Body of pancreas (tissue), 4 donors: ENCODE results near the gene SUPT4H1.

Source experiments
- POLR2A ChIP-seq, 3 donors: fragments of 450-650 bp; IDR thresholded peaks; one replicate each; pipeline ENCODE4 v1.6.1; 2016; ENCODE audit warnings: antibody characterized with exemption in 3 of 3, mild to moderate bottlenecking in 2 of 3
- TF ChIP-seq, protein P1 (sequence below), 7 experiments: fragments of 450-650 bp in 4 of 7; fragments of 200-600 bp in 3 of 7; sonication (generic) in 3 of 7; IDR thresholded peaks; one replicate each; pipeline ENCODE4 v1.5.1; 2016 to 2019; ENCODE audit warnings: antibody characterized with exemption in 7 of 7

DNA sequence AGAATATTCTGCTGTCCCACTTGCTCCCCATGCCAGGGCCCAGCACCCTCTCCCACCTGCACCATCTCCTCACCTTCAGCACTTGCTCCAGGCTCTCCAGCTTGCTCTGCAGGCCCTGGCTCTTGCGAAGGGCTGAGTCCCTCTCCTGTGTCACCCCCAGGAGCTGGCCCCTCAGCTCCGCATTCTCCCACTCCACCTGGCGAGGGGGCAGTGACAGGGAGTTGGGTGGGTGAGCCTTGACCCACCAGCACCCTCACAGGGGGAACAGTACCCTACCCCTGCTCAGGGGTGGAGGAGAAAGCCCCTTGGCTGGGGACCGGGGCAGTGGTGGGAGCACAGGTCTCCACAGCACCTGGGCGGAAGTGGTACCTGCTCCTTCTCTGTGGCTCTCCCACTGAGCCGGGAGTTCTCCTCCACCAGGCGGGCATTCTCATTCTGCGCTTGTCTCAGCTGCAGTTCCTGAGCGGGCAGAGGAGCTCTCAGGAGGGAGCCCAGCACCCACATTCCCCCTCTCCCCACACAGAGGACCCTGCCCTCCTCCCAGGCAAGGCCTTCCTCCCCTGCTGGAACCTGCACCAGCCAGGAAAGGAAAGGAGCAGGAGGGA is 29.3 kb downstream of the SUPT4H1 start:
- TF ChIP-seq, protein P1, sequence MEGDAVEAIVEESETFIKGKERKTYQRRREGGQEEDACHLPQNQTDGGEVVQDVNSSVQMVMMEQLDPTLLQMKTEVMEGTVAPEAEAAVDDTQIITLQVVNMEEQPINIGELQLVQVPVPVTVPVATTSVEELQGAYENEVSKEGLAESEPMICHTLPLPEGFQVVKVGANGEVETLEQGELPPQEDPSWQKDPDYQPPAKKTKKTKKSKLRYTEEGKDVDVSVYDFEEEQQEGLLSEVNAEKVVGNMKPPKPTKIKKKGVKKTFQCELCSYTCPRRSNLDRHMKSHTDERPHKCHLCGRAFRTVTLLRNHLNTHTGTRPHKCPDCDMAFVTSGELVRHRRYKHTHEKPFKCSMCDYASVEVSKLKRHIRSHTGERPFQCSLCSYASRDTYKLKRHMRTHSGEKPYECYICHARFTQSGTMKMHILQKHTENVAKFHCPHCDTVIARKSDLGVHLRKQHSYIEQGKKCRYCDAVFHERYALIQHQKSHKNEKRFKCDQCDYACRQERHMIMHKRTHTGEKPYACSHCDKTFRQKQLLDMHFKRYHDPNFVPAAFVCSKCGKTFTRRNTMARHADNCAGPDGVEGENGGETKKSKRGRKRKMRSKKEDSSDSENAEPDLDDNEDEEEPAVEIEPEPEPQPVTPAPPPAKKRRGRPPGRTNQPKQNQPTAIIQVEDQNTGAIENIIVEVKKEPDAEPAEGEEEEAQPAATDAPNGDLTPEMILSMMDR (IDR thresholded peaks at IDR 0.05) = no peak
- TF ChIP-seq POLR2A (IDR thresholded peaks at IDR 0.05) = no peak
